ENCODE data around the gene SLC22A3.

- TF ChIP-seq NFYB (CRISPR knock-in tag; conservative IDR thresholded peaks at IDR 0.05; ENCODE audit: low read depth) (no peak), CTCF (IDR thresholded peaks at IDR 0.05) (no peak), AFF4 (CRISPR knock-in tag; IDR thresholded peaks at IDR 0.05; ENCODE audit: borderline replicate concordance) (no peak), CBFB (CRISPR knock-in tag; IDR thresholded peaks at IDR 0.05; ENCODE audit: low read depth) (no peak), PREB (CRISPR knock-in tag; IDR thresholded peaks at IDR 0.05; ENCODE audit: borderline replicate concordance) (no peak), TCF7 (CRISPR knock-in tag; IDR thresholded peaks at IDR 0.05; ENCODE audit: low read depth) (no peak), ATF3 (CRISPR knock-in tag; conservative IDR thresholded peaks at IDR 0.05) (no peak), GABPB1 (CRISPR knock-in tag; IDR thresholded peaks at IDR 0.05) (no peak), ATF2 (CRISPR knock-in tag; IDR thresholded peaks at IDR 0.05; ENCODE audit: borderline replicate concordance, low read depth) (no peak), MAX (CRISPR knock-in tag; IDR thresholded peaks at IDR 0.05) (no peak), ZNF512 (CRISPR knock-in tag; IDR thresholded peaks at IDR 0.05; ENCODE audit: borderline replicate concordance) (no peak)
Observed at GRCh38 chr6:160378882-160379281, 30.7 kb downstream of the SLC22A3 start.

Measured in WTC11 (cell line).